ENCODE data around the gene MASP2.

The MASP2 gene

DNA sequence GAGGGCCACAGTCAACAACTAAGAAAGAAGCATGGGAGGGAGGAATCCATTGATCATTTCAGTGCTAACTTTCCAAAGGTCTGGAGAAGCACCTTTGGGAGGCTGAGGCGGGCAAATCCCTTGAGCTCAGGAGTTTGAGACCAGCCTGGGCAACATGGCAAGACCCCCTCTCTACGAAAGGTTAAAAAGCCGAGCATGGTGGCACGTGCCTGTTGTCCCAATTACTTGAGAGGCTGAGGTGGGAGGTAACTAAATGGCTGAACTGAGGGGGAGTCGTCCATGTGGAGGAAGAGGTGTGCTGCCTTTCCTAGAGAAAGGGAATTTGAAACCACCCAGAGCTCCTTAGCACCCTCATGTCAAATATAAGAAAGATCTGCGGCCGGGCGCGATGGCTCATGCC is 16.2 kb downstream of the MASP2 start:
- Histone ChIP-seq H3K9me3 (no peaks in the 10 kb centered on the region), H3K4me3 (ENCODE audit: low read depth, low read length) (no peak overlapping the region), H3K27me3 (no peaks in the 10 kb centered on the region), H3K4me1 (no peaks in the 10 kb centered on the region), H3K36me3 (no peaks in the 10 kb centered on the region; the same call in 1 of the 2 replicates)
- DNase-seq, result no peak
- TF ChIP-seq CTCF (IDR thresholded peaks at IDR 0.05; ENCODE audit: low read depth, low read length), result no peak

GRCh38 chr1:11028018-11028417 is 19.0 kb downstream of the MASP2 start:
- H3K27me3 ChIP-seq, result no peaks in the 10 kb centered on the region
- no peak for TF ChIP-seq CTCF (IDR thresholded peaks at IDR 0.05; ENCODE audit: low read depth, low read length)
- H3K9me3 ChIP-seq, result no peaks in the 10 kb centered on the region
- DNase-seq, result no peak
- H3K4me3 ChIP-seq (ENCODE audit: low read depth, low read length), result no peak overlapping the region
- H3K4me1 ChIP-seq, result no peaks in the 10 kb centered on the region
- H3K36me3 ChIP-seq, result peaks cover 5% of the 10 kb centered on the region; the same call in 1 of the 2 replicates

- Histone ChIP-seq H3K4me1 (no peaks in the 10 kb centered on the region), H3K4me3 (ENCODE audit: low read depth, low read length) (no peak overlapping the region), H3K36me3 (peaks cover 5% of the 10 kb centered on the region; the same call in 1 of the 2 replicates), H3K27me3 (no peaks in the 10 kb centered on the region), H3K9me3 (no peaks in the 10 kb centered on the region)
- DNase-seq, result no peak
- no peak for TF ChIP-seq CTCF (IDR thresholded peaks at IDR 0.05; ENCODE audit: low read depth, low read length)
These were observed 19.7 kb downstream of the MASP2 start for GRCh38 chr1:11027316-11027715.

- Histone ChIP-seq H3K4me1 (no peaks in the 10 kb centered on the region), H3K27me3 (no peaks in the 10 kb centered on the region), H3K9me3 (no peaks in the 10 kb centered on the region), H3K4me3 (ENCODE audit: low read depth, low read length) (no peak overlapping the region), H3K36me3 (peaks cover 7% of the 10 kb centered on the region)
- DNase-seq, result no peak
- no peak for TF ChIP-seq CTCF (IDR thresholded peaks at IDR 0.05; ENCODE audit: low read depth, low read length)
These were observed 20.1 kb downstream of the MASP2 start for GRCh38 chr1:11026903-11027302.

DNA sequence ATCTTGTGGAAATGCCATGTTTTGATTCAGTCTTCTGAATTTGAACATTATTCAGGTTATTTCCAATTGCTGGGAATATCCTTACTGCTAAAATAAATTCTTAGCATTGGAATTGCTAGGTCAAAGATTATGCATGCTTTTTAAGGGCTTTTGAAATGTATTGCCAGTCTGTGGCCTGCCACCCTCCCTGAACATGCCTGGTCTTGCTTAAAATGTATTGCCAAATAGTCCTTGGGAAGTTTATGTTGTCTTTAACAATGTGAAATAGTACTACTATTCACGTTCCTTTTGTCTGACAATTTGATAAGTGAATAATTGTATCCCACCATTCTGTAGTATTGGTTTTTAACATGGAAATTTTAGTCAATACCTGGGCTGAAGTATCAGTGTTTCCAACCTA is 21.0 kb downstream of the MASP2 start:
- Histone ChIP-seq H3K9me3 (no peaks in the 10 kb centered on the region), H3K27me3 (no peaks in the 10 kb centered on the region), H3K4me3 (ENCODE audit: low read depth, low read length) (no peak overlapping the region), H3K36me3 (peaks cover 15% of the 10 kb centered on the region), H3K4me1 (no peaks in the 10 kb centered on the region)
- no peak for DNase-seq
- no peak for TF ChIP-seq CTCF (IDR thresholded peaks at IDR 0.05; ENCODE audit: low read depth, low read length)

DNA sequence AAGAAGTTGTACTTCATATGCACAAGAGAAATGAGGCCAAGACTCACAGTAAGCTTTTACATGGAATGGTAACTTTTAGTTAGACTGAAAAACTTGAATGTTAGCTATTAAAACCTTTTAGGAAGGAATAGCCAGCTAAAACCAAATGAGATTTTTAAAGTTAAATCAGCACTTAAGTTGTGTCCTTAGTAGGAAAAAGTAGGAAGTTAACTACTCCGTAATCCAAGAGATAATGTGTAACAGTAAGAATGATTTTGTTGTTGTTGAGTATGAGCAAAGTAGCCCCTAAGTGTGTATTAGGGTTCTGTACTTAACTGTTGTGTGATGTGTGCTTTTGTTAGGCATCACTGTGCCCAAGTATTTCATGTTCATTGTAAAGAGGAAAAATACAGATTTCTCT is 21.4 kb downstream of the MASP2 start:
- Histone ChIP-seq H3K27me3 (no peaks in the 10 kb centered on the region), H3K36me3 (peaks cover 19% of the 10 kb centered on the region), H3K4me1 (no peaks in the 10 kb centered on the region), H3K9me3 (no peaks in the 10 kb centered on the region), H3K4me3 (ENCODE audit: low read depth, low read length) (no peak overlapping the region)
- no peak for DNase-seq
- no peak for TF ChIP-seq CTCF (IDR thresholded peaks at IDR 0.05; ENCODE audit: low read depth, low read length)
